GM18502 (cell line): Measurements from ENCODE around the gene DSG1.
"Not testable (repeated sequence)": the region's sequence is repeated elsewhere in the genome, so short reads cannot be mapped to it uniquely, and the experiment has no call there.

Experiments used
- ATAC-seq: cut with Tn5 transposase; IDR thresholded peaks from one replicate; pipeline ENCODE4 v1.9.1; 2021; ENCODE audit warnings: mild to moderate bottlenecking; ENCODE audit not compliant: unreplicated experiment, poor library complexity

DSG1 gene

DNA sequence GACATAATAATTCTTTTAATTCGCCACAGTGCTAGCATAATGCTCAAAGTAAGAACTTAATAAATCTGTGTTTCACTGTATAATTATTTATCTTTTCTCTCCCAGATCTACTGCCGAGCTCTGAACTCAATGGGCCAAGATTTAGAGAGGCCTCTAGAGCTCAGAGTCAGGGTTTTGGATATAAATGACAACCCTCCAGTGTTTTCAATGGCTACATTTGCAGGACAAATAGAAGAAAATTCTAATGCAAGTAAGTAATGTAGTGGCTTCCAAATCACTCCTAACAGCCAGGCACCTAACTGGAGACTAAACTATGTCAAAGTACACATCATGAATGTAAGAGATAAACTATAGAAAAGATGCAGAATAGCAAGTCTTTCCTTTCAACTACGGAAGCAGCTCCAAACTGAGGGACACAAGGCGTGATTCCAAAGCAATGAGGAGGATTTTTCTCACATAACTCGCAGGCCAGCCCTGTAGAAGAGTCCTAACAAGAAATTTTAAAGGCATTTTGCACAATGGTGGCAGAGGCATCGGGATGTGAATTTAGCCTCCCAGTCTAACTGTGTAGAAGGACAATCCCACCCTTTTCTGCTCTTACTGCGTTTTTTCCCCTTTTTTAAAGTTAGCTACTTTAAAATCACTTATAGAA, 12.0 kb downstream of the DSG1 start:
- no peak for ATAC-seq

- no peak for ATAC-seq
These were observed 25.5 kb downstream of the DSG1 start for GRCh38 chr18:31343454-31343853.

DNA sequence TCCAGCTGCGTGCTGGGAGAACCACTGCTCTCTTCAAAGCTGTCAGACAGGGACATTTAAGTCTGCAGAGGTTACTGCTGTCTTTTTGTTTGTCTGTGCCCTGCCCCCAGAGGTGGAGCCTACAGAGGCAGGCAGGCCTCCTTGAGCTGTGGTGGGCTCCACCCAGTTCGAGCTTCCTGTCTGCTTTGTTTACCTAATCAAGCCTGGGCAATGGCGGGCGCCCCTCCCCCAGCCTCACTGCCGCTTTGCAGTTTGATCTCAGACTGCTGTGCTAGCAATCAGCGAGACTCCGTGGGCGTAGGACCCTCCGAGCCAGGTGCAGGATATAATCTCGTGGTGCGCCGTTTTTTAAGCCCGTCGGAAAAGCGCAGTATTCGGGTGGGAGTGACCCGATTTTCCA, 35.4 kb downstream of the DSG1 start:
- not testable (repeated sequence) for ATAC-seq

DNA sequence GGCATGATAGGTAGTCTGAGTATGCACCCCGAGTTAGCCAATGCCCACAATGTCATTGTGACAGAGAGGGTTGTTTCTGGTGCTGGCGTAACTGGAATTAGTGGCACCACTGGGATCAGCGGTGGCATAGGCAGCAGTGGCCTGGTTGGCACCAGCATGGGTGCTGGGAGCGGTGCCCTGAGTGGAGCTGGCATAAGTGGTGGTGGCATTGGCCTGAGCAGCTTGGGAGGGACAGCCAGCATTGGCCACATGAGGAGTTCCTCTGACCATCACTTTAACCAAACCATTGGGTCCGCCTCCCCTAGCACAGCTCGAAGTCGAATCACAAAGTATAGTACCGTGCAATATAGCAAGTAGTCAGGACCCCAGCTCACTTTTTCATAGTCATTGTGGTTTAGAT, 37.0 kb downstream of the DSG1 start:
- no peak for ATAC-seq

GRCh38 chr18:31356025-31356424, 38.1 kb downstream of the DSG1 start:
- no peak for ATAC-seq

GRCh38 chr18:31364190-31364589, 46.2 kb downstream of the DSG1 start:
- no peak for ATAC-seq

GRCh38 chr18:31369478-31369877, 51.5 kb downstream of the DSG1 start:
- no peak for ATAC-seq

GRCh38 chr18:31371989-31372388, 54.0 kb downstream of the DSG1 start:
- no peak for ATAC-seq

- no peak for ATAC-seq
These were observed 55.7 kb downstream of the DSG1 start for GRCh38 chr18:31373641-31374040.

DNA sequence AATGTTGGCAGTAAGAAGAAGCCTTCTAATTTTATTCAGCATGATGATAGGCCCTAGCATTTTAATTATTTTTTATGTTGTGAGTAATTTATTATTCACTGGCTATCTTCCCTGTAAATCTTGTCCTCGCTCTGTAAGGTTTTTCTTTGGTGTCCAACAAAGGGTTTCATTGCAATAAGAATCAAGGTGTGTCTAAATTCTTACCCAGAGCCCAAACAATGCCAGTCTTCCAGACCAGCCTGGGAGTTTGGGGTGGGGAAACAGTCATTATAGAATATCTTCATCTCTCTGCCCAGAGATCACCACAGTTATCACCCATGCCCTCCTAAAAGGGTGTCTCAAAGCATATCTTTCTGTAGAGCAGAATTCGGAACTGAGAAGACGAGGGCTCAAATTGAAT, 58.5 kb downstream of the DSG1 start, which contains the start of gene DSG4:
TSS of gene DSG4 (plus strand) at position 301 of the 400 bp plus-strand sequence. CDS start 135 bp downstream, outside the sequence.
- ATAC-seq = no peak

GRCh38 chr18:31380912-31381311, 63.0 kb downstream of the DSG1 start:
- no peak for ATAC-seq

- ATAC-seq = no peak
These were observed 64.1 kb downstream of the DSG1 start for GRCh38 chr18:31382107-31382506.

DNA sequence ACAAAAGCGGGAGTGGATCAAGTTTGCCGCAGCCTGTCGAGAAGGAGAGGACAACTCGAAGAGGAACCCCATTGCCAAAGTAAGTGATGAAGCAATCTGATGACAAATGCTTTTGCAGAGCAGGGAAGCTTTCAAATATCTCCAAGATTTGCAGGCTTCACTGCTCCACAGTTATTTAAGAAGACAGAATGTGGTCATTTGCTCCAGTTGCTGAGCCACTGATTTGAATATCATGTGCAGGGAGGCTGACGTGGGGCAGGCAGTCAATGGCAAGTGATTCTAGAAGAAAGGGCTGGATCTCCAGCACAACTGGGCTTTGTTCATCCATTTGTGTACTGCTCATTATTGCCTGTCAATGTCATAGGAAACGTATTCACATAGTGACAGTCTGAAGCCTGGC, 68.8 kb downstream of the DSG1 start:
- no peak for ATAC-seq

DNA sequence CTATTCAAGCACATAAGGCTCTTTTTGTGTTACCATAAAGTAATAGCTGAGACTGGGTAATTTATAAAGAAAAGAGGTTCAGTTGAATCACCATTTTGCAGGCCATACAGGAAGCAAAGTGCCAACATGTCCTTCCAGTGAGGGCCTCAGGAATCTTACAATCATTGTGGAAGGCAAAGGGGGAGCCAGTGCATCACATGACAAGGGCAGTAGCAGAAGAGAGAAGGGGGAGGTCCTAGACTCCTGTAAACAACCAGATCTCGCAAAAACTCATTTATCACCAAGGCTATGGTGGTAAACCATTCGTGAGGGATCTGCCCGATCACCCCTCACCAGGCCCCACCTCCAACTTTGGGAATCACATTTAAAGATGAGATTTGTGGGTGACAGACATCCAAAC, 75.3 kb downstream of the DSG1 start:
- ATAC-seq = no peak

GRCh38 chr18:31396796-31397612, 79.0 kb downstream of the DSG1 start:
- ATAC-seq = no peak

DNA sequence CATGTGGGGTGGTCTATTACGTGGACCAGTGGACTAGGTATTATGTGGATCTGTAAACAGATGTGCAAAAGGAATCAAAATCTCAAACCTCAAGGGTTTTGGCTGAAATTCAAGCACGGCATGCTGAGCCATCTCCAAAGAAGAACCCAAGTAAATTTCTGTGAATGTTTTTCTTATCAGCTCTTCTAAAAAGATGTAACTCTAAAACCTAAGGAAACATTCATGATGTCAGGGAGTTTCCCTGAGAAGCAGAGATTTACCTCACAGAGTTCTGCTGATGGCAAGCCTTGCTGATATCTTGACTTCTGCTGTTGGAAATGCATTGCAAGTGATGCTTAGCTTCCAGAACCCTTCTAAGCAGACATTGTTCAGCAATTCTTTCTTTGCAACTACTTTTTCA, 80.2 kb downstream of the DSG1 start:
- ATAC-seq = no peak

DNA sequence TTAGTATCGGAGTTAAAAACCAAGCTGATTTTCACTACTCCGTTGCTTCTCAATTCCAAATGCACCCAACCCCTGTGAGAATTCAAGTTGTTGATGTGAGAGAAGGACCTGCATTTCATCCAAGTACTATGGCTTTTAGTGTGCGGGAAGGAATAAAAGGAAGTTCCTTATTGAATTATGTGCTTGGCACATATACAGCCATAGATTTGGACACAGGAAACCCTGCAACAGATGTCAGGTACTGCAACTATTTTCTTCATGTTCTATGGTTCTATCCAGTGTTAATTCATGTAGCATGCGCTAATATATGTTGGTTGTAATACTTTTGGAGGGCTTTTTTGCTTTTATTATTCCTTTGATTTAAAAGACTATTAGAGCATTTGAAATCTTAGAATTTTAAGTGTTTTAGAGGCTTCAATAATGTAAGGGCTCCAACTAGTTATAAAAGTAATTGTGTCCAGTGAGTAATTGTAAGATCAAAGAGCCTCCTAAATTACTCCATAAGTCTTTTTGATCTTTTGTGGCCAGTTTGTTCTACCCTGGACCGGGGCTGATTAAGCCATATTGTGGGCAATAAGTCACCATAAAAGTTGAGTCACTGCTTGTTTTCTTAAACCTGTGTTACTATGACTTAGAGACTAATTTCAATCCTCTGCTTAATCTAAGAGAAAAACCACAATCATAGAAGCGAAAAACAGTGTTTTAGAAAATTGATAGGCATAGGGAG, 81.5 kb downstream of the DSG1 start:
- ATAC-seq = no peak

DNA sequence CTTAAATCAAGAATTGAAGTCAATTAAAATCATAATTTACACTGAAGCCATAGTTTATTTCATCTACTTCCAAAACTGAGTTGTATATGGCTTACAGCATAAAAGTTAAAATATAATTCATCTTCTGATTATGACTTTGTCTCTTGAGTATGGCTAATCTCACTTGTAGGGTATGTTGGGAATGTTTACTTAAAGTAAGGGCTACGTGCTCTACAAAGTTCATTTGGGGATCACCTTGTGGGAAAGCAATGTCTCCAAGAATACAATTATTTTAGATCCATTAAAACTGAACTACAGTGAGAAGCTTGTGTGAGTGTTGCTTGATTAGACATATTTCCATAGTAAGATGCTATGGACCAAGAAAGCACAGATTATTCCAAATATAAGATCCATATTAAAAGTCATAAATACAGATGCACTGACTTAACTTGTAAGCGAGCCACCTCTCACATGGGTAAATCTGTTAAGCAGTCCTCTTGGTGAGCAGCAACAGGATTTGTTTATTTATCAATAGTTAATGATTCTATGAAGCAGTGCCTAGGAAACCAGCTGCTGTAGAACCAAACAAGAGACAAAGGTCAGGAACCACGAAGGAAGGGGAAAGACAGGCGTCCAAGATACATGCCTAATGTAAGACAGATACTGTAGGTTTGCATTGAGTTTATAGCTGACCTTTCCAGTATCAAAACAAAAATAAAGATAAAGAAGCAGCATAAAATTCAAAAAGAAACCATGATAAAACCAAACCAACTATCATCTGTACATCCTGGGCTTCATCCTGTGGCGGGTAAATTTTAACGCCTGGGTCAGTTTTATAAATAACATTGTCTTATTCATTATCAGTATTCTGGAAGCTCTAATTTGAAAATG, 83.4 kb downstream of the DSG1 start:
- no peak for ATAC-seq

DNA sequence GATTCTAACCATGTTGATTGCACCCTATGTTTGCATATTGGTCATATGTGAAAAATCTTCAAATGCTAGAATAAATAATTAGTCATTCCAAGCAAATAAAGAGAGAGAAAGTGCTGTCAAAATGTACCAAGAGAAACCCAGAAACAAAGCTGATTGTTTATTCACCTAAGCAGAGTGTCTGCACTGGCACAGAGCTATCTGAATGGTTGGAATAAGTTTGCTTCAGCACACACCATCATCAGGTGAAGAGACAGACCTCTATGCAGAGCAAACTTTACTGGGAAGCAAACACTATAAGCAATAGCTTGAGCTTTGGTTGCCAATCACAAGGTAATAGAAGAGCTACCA, 84.0 kb downstream of the DSG1 start:
- ATAC-seq = no peak

GRCh38 chr18:31403409-31403808, 85.4 kb downstream of the DSG1 start:
- no peak for ATAC-seq
